Trophoblast cell (in vitro differentiated cells and primary cell): Measurements from ENCODE around the gene SMARCE1.

ENCODE experiments used
- DNase-seq, 2 donors: peaks; one replicate each; pipeline ENCODE4 v3.0.0-alpha.2; 2016
- H2AFZ ChIP-seq: 2 replicates; pipeline ENCODE4 v1.6.1; 2013; ENCODE audit warnings: low read length, moderate library complexity, mild to moderate bottlenecking; ENCODE audit not compliant: insufficient read depth, poor library complexity
- H2AK5ac ChIP-seq: 2 replicates; pipeline ENCODE4 v1.6.1; 2013; ENCODE audit warnings: mild to moderate bottlenecking, low read length
- H2BK120ac ChIP-seq: 2 replicates; pipeline ENCODE4 v1.6.1; 2013; ENCODE audit warnings: low read length, mild to moderate bottlenecking, moderate library complexity; ENCODE audit not compliant: insufficient read depth, poor library complexity
- H2BK12ac ChIP-seq: 2 replicates; pipeline ENCODE4 v1.6.1; 2013; ENCODE audit warnings: mild to moderate bottlenecking, low read length, moderate library complexity
- H2BK5ac ChIP-seq: 2 replicates; pipeline ENCODE4 v1.6.1; 2013; ENCODE audit warnings: low read length, low read depth, moderate library complexity, mild to moderate bottlenecking; ENCODE audit not compliant: poor library complexity
- H3K14ac ChIP-seq: 2 replicates; pipeline ENCODE4 v1.6.1; 2013; ENCODE audit warnings: mild to moderate bottlenecking, low read length
- H3K18ac ChIP-seq: 2 replicates; pipeline ENCODE4 v1.6.1; 2013; ENCODE audit warnings: mild to moderate bottlenecking, low read length
- H3K23ac ChIP-seq: 2 replicates; pipeline ENCODE4 v1.6.1; 2013; ENCODE audit warnings: low read length
- H3K27ac ChIP-seq: 2 replicates; pipeline ENCODE4 v1.5.1; 2013; ENCODE audit warnings: low read depth, mild to moderate bottlenecking, inconsistent platforms, low read length, moderate library complexity
- H3K27me3 ChIP-seq: 2 replicates; pipeline ENCODE4 v1.6.1; 2013; ENCODE audit warnings: inconsistent platforms, mild to moderate bottlenecking, low read length, moderate library complexity; ENCODE audit not compliant: insufficient read depth
- H3K36me3 ChIP-seq, 2 experiments: 1 replicate in 1 of 2; 2 replicates in 1 of 2; pipeline ENCODE4 v1.6.1; 2013; ENCODE audit warnings: low read length in 2 of 2, mild to moderate bottlenecking in 2 of 2, moderate library complexity in 1 of 2; ENCODE audit not compliant: insufficient read depth in 2 of 2, control insufficient read depth in 1 of 2
- H3K4ac ChIP-seq: 2 replicates; pipeline ENCODE4 v1.6.1; 2013; ENCODE audit warnings: low read depth, mild to moderate bottlenecking, low read length, moderate library complexity
- H3K4me1 ChIP-seq, 2 experiments: 1 replicate in 1 of 2; 2 replicates in 1 of 2; pipeline ENCODE4 v1.6.1; 2013; ENCODE audit warnings: low read length in 2 of 2, mild to moderate bottlenecking in 2 of 2, moderate library complexity in 1 of 2; ENCODE audit not compliant: insufficient read depth in 2 of 2, control insufficient read depth in 1 of 2
- H3K4me2 ChIP-seq: 2 replicates; pipeline ENCODE4 v1.6.1; 2013; ENCODE audit warnings: inconsistent platforms, mild to moderate bottlenecking, low read length, moderate library complexity
- H3K4me3 ChIP-seq: 2 replicates; pipeline ENCODE4 v1.5.1; 2013; ENCODE audit warnings: mild to moderate bottlenecking, low read depth, low read length, inconsistent platforms
- H3K79me1 ChIP-seq: one replicate; pipeline ENCODE4 v1.6.1; 2013; ENCODE audit warnings: low read length
- H3K79me2 ChIP-seq: 2 replicates; pipeline ENCODE4 v1.6.1; 2013; ENCODE audit warnings: low read length, mild to moderate bottlenecking; ENCODE audit not compliant: control insufficient read depth, insufficient read depth, poor library complexity
- H3K9ac ChIP-seq: 2 replicates; pipeline ENCODE4 v1.6.1; 2013; ENCODE audit warnings: mild to moderate bottlenecking, low read length
- H3K9me3 ChIP-seq: 2 replicates; pipeline ENCODE4 v1.6.1; 2013; ENCODE audit warnings: low read depth, mild to moderate bottlenecking, control low read depth, inconsistent platforms, low read length; ENCODE audit not compliant: insufficient read depth
- H4K12ac ChIP-seq: 2 replicates; pipeline ENCODE4 v1.6.1; 2013; ENCODE audit warnings: low read depth, mild to moderate bottlenecking, low read length, moderate library complexity
- H4K8ac ChIP-seq: 2 replicates; pipeline ENCODE4 v1.6.1; 2013; ENCODE audit warnings: low read depth, mild to moderate bottlenecking, low read length, moderate library complexity
- H4K91ac ChIP-seq: one replicate; pipeline ENCODE4 v1.6.1; 2013; ENCODE audit warnings: low read depth, mild to moderate bottlenecking, low read length, moderate library complexity
- WGBS: extraction: QIAGEN DNeasy Blood & Tissue Kit; methylation state at CpG from one replicate; pipeline ENCODE4 v1.1.7; 2013; ENCODE audit warnings: missing lambda C conversion rate; ENCODE audit not compliant: insufficient read length, insufficient coverage; ENCODE audit errors: extremely low coverage; 5-methylcytosine and 5-hydroxymethylcytosine counted together

Gene SMARCE1

GRCh38 chr17:40659911-40660310 lies 12.3 kb upstream of the SMARCE1 start:
- Histone ChIP-seq H4K12ac (no peak overlapping the region), H3K14ac (no peak overlapping the region), H2BK12ac (no peak overlapping the region), H4K91ac (no peak overlapping the region), H3K27me3 (no peaks in the 10 kb centered on the region), H2AK5ac (no peak overlapping the region), H2AFZ (no peak overlapping the region), H3K36me3 (no peaks in the 10 kb centered on the region), H3K4ac (no peak overlapping the region), H3K27ac (no peak overlapping the region), H3K4me1 (no peaks in the 10 kb centered on the region), H3K18ac (no peak overlapping the region), H3K79me1 (no peaks in the 10 kb centered on the region), H3K9ac (no peak overlapping the region), H3K4me3 (no peak overlapping the region), H3K9me3 (no peaks in the 10 kb centered on the region), H2BK120ac (no peak overlapping the region), H4K8ac (no peak overlapping the region), H3K23ac (no peak overlapping the region), H3K4me2 (no peak overlapping the region), H2BK5ac (no peak overlapping the region), H3K79me2 (no peaks in the 10 kb centered on the region)
- WGBS: no CpG with 5 or more reads among the region's 7 CpGs
- no peak for DNase-seq

- no peak overlapping the region for H2AK5ac ChIP-seq
- no peaks in the 10 kb centered on the region for H3K79me2 ChIP-seq
- no peaks in the 10 kb centered on the region for H3K4me1 ChIP-seq
- no peak overlapping the region for H2BK12ac ChIP-seq
- H3K4ac ChIP-seq: no peak overlapping the region
- no peaks in the 10 kb centered on the region for H3K27me3 ChIP-seq
- no peak overlapping the region for H3K23ac ChIP-seq
- no peak overlapping the region for H3K14ac ChIP-seq
- H3K36me3 ChIP-seq: no peaks in the 10 kb centered on the region
- H4K12ac ChIP-seq: no peak overlapping the region
- no peak overlapping the region for H3K9ac ChIP-seq
- H3K79me1 ChIP-seq: no peaks in the 10 kb centered on the region
- H3K18ac ChIP-seq: no peak overlapping the region
- no peak overlapping the region for H2AFZ ChIP-seq
- H2BK120ac ChIP-seq: no peak overlapping the region
- H3K27ac ChIP-seq: no peak overlapping the region
- no peak overlapping the region for H2BK5ac ChIP-seq
- no peak overlapping the region for H3K4me3 ChIP-seq
- no peak overlapping the region for H4K91ac ChIP-seq
- no peaks in the 10 kb centered on the region for H3K9me3 ChIP-seq
- no peak overlapping the region for H3K4me2 ChIP-seq
- DNase-seq: no peak
- H4K8ac ChIP-seq: no peak overlapping the region
Measured at GRCh38 chr17:40658396-40658795, 10.8 kb upstream of the SMARCE1 start.

DNA sequence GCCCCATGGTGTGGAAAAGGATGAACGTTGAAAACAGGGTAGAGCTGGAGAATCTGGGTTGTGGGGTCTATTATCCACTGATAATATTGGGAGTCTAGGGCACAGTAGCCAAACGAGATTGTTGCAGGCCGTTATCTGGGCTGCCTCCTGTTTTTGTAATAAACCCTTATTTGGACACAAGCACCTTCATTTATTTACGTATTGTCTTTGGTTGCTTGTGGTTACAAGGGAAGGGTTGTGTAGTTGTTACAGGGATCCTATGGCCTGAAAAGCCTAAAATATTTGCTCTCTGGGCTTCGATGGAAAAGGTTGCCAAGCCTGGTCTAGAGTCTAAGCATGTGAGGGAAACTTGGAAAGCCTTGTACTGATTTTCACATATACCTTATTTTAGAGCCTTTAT lies 4.3 kb upstream of the SMARCE1 start:
- Histone ChIP-seq H2BK12ac (no peak overlapping the region), H2BK120ac (no peak overlapping the region), H3K79me1 (peaks cover 13% of the 10 kb centered on the region), H2BK5ac (no peak overlapping the region), H3K4me2 (no peak overlapping the region), H3K4ac (no peak overlapping the region), H4K8ac (no peak overlapping the region), H3K14ac (no peak overlapping the region), H3K9ac (no peak overlapping the region), H4K91ac (no peak overlapping the region), H3K9me3 (no peaks in the 10 kb centered on the region), H3K36me3 (no peaks in the 10 kb centered on the region), H2AFZ (no peak overlapping the region), H3K4me1 (peaks cover 4 to 5% of the 10 kb centered on the region in 2 experiments), H3K27ac (no peak overlapping the region), H2AK5ac (no peak overlapping the region), H3K27me3 (no peaks in the 10 kb centered on the region), H3K4me3 (no peak overlapping the region), H3K79me2 (peaks cover 11% of the 10 kb centered on the region), H3K18ac (no peak overlapping the region), H3K23ac (no peak overlapping the region), H4K12ac (no peak overlapping the region)
- no peak for DNase-seq
- no CpG with 5 or more reads among the region's 5 CpGs for whole genome bisulfite sequencing

- Histone ChIP-seq H2BK120ac (peak overlapping the region; percentile 97), H3K23ac (no peak overlapping the region), H3K4me3 (peak overlapping the region; percentile 95), H3K27ac (peak overlapping the region; percentile 92), H2AFZ (peak overlapping the region; percentile 99), H3K9me3 (no peaks in the 10 kb centered on the region), H3K4me2 (peak overlapping the region; percentile 97), H3K4me1 (peaks cover 4 to 7% of the 10 kb centered on the region in 2 experiments), H3K18ac (peak overlapping the region; percentile 98), H2AK5ac (no peak overlapping the region), H3K4ac (peak overlapping the region; percentile 48), H3K27me3 (no peaks in the 10 kb centered on the region), H4K91ac (peak overlapping the region; percentile 97), H4K12ac (peak overlapping the region; percentile 95), H4K8ac (peak overlapping the region; percentile 100), H2BK12ac (no peak overlapping the region), H3K79me2 (peaks cover 11% of the 10 kb centered on the region), H3K36me3 (peaks cover 0 to 2% of the 10 kb centered on the region in 2 experiments), H3K79me1 (peaks cover 13% of the 10 kb centered on the region), H2BK5ac (peak overlapping the region; percentile 99), H3K14ac (peak overlapping the region; percentile 100), H3K9ac (peak overlapping the region; percentile 99)
- DNase-seq: peak in 1 of 2 donors; percentile 10
- no CpG with 5 or more reads among the region's 28 CpGs for WGBS
Measured at GRCh38 chr17:40648384-40648968, 858 bp upstream of the SMARCE1 start.
